GM12878 (cell line): ENCODE data around the gene FAM53B. TPM values are rescaled to one million over a fixed set of nuclear protein-coding genes. Genes with fewer than 3 reads are reported as not detected.

Experiments
- CEBPB ChIP-seq, 2 experiments: fragments of 150-350 bp in 1 of 2; IDR thresholded peaks; 2 replicates each; pipeline ENCODE4 v1.6.1; 2012 to 2014; ENCODE audit warnings: low read depth in 2 of 2, low read length in 2 of 2, borderline replicate concordance in 1 of 2, inconsistent platforms in 1 of 2
- CREM ChIP-seq: IDR thresholded peaks from 2 replicates; pipeline ENCODE4 v1.6.1; 2014; ENCODE audit warnings: antibody characterized with exemption, low read depth
- HDAC2 ChIP-seq: fragments of 200-600 bp; sonication (generic); IDR thresholded peaks from 2 replicates; pipeline ENCODE4 v1.6.1; 2017
- IKZF2 ChIP-seq, 2 experiments: fragments of 450-650 bp; IDR thresholded peaks; 2 replicates each; pipeline ENCODE4 v1.6.1; 2017; ENCODE audit warnings: mild to moderate bottlenecking in 2 of 2, moderate library complexity in 2 of 2
- MXI1 ChIP-seq: fragments of 150-350 bp; IDR thresholded peaks from 2 replicates; pipeline ENCODE4 v1.6.1; 2011; ENCODE audit warnings: low read depth, mild to moderate bottlenecking, inconsistent platforms, low read length, improper control_type of control experiment
- RUNX3 ChIP-seq: IDR thresholded peaks from 2 replicates; pipeline ENCODE4 v1.6.1; 2012; ENCODE audit warnings: low read length, inconsistent platforms
- SKIL ChIP-seq: fragments of 450-650 bp; IDR thresholded peaks from 2 replicates; pipeline ENCODE4 v1.6.1; 2017; ENCODE audit warnings: mild to moderate bottlenecking, low read depth, inconsistent platforms; ENCODE audit not compliant: poor library complexity, severe bottlenecking
- SP1 ChIP-seq: IDR thresholded peaks from one replicate; pipeline ENCODE4 v1.6.1; 2011; ENCODE audit warnings: low read depth, low read length
- YY1 ChIP-seq: IDR thresholded peaks from 2 replicates; pipeline ENCODE4 v1.6.1; 2011; ENCODE audit warnings: low read depth, mild to moderate bottlenecking, low read length
- ZNF384 ChIP-seq: IDR thresholded peaks from 2 replicates; pipeline ENCODE4 v1.6.1; 2012; ENCODE audit warnings: low read depth, mild to moderate bottlenecking, low read length, improper control_type of control experiment, borderline replicate concordance
- ZNF687 ChIP-seq: fragments of 450-650 bp; IDR thresholded peaks from 2 replicates; pipeline ENCODE4 v1.6.1; 2017; ENCODE audit warnings: mild to moderate bottlenecking, moderate library complexity
- polyA plus RNA-seq, 11 experiments: library from polyadenylated mRNA; depleted of rRNA in 4 of 11; unstranded in 6 of 11; stranded (reverse) in 5 of 11; fragments of >200 nt; fragmentation: Nextera tagmentation in 4 of 11; fragmentation: Illumina TruSeq in 1 of 11; extraction: Ambion mirVana in 4 of 11; extraction: Trizol in 1 of 11; gene quantifications; 1 replicate in 1 of 11; 2 replicates in 10 of 11; pipeline versions ENCODE4 v1.2.1 to v1.2.3, GENCODE V29; 2011 to 2016; ENCODE audit warnings: inconsistent platforms in 2 of 11, missing spikeins in 2 of 11, low read depth in 1 of 11
- total RNA-seq, 4 experiments: library from RNA; depleted of rRNA in 3 of 4; stranded (reverse); fragments of >200 nt in 3 of 4; fragmentation: Illumina TruSeq in 1 of 4; extraction: Trizol in 1 of 4; gene quantifications; 2 replicates each; pipeline versions ENCODE4 v1.2.1 to v1.2.3, GENCODE V29; 2013 to 2021
- TF ChIP-seq, protein P1 (sequence below): IDR thresholded peaks from 2 replicates; pipeline ENCODE4 v1.6.1; 2011; ENCODE audit warnings: low read depth, low read length, improper control_type of control experiment, borderline replicate concordance
- TF ChIP-seq, protein P2 (sequence below): fragments of 450-650 bp; IDR thresholded peaks from 2 replicates; pipeline ENCODE4 v1.6.1; 2017; ENCODE audit warnings: antibody characterized with exemption, mild to moderate bottlenecking, moderate library complexity
- TF ChIP-seq, protein P3 (sequence below), 3 experiments: IDR thresholded peaks in 2 of 3; conservative IDR thresholded peaks in 1 of 3; 2 replicates each; pipeline ENCODE4 v1.5.1; 2011; ENCODE audit warnings: low read depth in 3 of 3, low read length in 3 of 3, mild to moderate bottlenecking in 3 of 3, control low read depth in 2 of 3, moderate library complexity in 2 of 3, inconsistent platforms in 1 of 3, mixed read lengths in 1 of 3; ENCODE audit not compliant: control insufficient read depth in 2 of 3, insufficient read depth in 1 of 3; ENCODE audit errors: extremely low read depth in 1 of 3
- TF ChIP-seq, protein P4 (sequence below): IDR thresholded peaks from 2 replicates; pipeline ENCODE4 v1.6.1; 2012; ENCODE audit warnings: low read depth, low read length, improper control_type of control experiment

FAM53B gene
- total and polyA plus RNA-seq, 10 of the 15 experiments (the other 5 are each of a cell fraction or from before 2014, with no cell fraction given), result 0.05 to 26.3 (median 8.1) TPM

- TF ChIP-seq, protein P1, sequence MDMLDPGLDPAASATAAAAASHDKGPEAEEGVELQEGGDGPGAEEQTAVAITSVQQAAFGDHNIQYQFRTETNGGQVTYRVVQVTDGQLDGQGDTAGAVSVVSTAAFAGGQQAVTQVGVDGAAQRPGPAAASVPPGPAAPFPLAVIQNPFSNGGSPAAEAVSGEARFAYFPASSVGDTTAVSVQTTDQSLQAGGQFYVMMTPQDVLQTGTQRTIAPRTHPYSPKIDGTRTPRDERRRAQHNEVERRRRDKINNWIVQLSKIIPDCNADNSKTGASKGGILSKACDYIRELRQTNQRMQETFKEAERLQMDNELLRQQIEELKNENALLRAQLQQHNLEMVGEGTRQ, result no peak; the same call in 1 of the 2 replicates
- TF ChIP-seq, protein P2, sequence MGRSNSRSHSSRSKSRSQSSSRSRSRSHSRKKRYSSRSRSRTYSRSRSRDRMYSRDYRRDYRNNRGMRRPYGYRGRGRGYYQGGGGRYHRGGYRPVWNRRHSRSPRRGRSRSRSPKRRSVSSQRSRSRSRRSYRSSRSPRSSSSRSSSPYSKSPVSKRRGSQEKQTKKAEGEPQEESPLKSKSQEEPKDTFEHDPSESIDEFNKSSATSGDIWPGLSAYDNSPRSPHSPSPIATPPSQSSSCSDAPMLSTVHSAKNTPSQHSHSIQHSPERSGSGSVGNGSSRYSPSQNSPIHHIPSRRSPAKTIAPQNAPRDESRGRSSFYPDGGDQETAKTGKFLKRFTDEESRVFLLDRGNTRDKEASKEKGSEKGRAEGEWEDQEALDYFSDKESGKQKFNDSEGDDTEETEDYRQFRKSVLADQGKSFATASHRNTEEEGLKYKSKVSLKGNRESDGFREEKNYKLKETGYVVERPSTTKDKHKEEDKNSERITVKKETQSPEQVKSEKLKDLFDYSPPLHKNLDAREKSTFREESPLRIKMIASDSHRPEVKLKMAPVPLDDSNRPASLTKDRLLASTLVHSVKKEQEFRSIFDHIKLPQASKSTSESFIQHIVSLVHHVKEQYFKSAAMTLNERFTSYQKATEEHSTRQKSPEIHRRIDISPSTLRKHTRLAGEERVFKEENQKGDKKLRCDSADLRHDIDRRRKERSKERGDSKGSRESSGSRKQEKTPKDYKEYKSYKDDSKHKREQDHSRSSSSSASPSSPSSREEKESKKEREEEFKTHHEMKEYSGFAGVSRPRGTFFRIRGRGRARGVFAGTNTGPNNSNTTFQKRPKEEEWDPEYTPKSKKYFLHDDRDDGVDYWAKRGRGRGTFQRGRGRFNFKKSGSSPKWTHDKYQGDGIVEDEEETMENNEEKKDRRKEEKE, result no peak
- TF ChIP-seq CREM (no peak), YY1 (peak; percentile 67), SP1 (peak; percentile 19), IKZF2 (IDR thresholded peaks at IDR 0.05) (peak in 1 of 2 experiments; percentile 52; a peak in 2 of 4 replicates), ZNF687 (peak; percentile 72; the same call in 1 of the 2 replicates), ZNF384 (no peak), CEBPB (IDR thresholded peaks at IDR 0.05; ENCODE audit: borderline replicate concordance in 1 of 2, low read depth in 2 of 2, low read length in 2 of 2) (no peak), RUNX3 (peak; percentile 68), HDAC2 (no peak), MXI1 (peak; percentile 61; the same call in 1 of the 2 replicates), SKIL (no peak)
- TF ChIP-seq, protein P3, sequence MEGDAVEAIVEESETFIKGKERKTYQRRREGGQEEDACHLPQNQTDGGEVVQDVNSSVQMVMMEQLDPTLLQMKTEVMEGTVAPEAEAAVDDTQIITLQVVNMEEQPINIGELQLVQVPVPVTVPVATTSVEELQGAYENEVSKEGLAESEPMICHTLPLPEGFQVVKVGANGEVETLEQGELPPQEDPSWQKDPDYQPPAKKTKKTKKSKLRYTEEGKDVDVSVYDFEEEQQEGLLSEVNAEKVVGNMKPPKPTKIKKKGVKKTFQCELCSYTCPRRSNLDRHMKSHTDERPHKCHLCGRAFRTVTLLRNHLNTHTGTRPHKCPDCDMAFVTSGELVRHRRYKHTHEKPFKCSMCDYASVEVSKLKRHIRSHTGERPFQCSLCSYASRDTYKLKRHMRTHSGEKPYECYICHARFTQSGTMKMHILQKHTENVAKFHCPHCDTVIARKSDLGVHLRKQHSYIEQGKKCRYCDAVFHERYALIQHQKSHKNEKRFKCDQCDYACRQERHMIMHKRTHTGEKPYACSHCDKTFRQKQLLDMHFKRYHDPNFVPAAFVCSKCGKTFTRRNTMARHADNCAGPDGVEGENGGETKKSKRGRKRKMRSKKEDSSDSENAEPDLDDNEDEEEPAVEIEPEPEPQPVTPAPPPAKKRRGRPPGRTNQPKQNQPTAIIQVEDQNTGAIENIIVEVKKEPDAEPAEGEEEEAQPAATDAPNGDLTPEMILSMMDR (IDR thresholded peaks at IDR 0.05 in 2 of 3, conservative IDR thresholded peaks at IDR 0.05 in 1 of 3; ENCODE audit: control insufficient read depth in 2 of 3, extremely low read depth in 1 of 3, insufficient read depth in 1 of 3, low read depth in 3 of 3, low read length in 3 of 3), result peak; percentile 37 to 41 (median 40); a peak in 5 of 6 replicates
- TF ChIP-seq, protein P4, sequence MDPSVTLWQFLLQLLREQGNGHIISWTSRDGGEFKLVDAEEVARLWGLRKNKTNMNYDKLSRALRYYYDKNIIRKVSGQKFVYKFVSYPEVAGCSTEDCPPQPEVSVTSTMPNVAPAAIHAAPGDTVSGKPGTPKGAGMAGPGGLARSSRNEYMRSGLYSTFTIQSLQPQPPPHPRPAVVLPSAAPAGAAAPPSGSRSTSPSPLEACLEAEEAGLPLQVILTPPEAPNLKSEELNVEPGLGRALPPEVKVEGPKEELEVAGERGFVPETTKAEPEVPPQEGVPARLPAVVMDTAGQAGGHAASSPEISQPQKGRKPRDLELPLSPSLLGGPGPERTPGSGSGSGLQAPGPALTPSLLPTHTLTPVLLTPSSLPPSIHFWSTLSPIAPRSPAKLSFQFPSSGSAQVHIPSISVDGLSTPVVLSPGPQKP, result no peak
Measured at GRCh38 chr10:124647421-124648130, 96.6 kb downstream of the FAM53B start (continued).
